WTC11 (cell line): ENCODE measurements around the gene RNF182.

ENCODE experiments used
- AFF4 ChIP-seq: sonication (generic); formaldehyde crosslinking; IDR thresholded peaks from 2 replicates; pipeline ENCODE4 v1.8.1; 2023; ENCODE audit warnings: mild to moderate bottlenecking, missing genetic modification reagents, borderline replicate concordance
- CREB1 ChIP-seq: sonication (generic); formaldehyde crosslinking; IDR thresholded peaks from 2 replicates; pipeline ENCODE4 v1.8.0; 2023; ENCODE audit warnings: mild to moderate bottlenecking, missing genetic modification reagents
- CTCF ChIP-seq: fragments of 200-600 bp; IDR thresholded peaks from 2 replicates; pipeline ENCODE4 v1.8.0; 2022; ENCODE audit warnings: antibody characterized with exemption
- E2F1 ChIP-seq: sonication (generic); formaldehyde crosslinking; IDR thresholded peaks from 2 replicates; pipeline ENCODE4 v1.8.0; 2022; ENCODE audit warnings: mild to moderate bottlenecking, missing genetic modification reagents
- MAX ChIP-seq: sonication (generic); formaldehyde crosslinking; IDR thresholded peaks from 2 replicates; pipeline ENCODE4 v1.8.0; 2022; ENCODE audit warnings: mild to moderate bottlenecking, missing genetic modification reagents
- NFE2L1 ChIP-seq: sonication (generic); formaldehyde crosslinking; IDR thresholded peaks from 2 replicates; pipeline ENCODE4 v1.8.1; 2023; ENCODE audit warnings: missing genetic modification reagents
- NFYB ChIP-seq: sonication (generic); formaldehyde crosslinking; conservative IDR thresholded peaks from 2 replicates; pipeline ENCODE4 v1.8.0; 2022; ENCODE audit warnings: low read depth, missing genetic modification reagents
- SP1 ChIP-seq: sonication (generic); formaldehyde crosslinking; conservative IDR thresholded peaks from 2 replicates; pipeline ENCODE4 v1.8.1; 2022; ENCODE audit warnings: missing genetic modification reagents

- no peak for TF ChIP-seq E2F1 (CRISPR knock-in tag)
- no peak for TF ChIP-seq CTCF
- TF ChIP-seq CREB1 (CRISPR knock-in tag): no peak
- no peak for TF ChIP-seq SP1
- no peak for TF ChIP-seq NFE2L1
- TF ChIP-seq AFF4 (CRISPR knock-in tag): no peak
- TF ChIP-seq MAX (CRISPR knock-in tag): no peak
- TF ChIP-seq NFYB: no peak
These were observed 21.4 kb upstream of the RNF182 start for GRCh38 chr6:13903364-13903763.
